Right lung (tissue), 10 donors: ENCODE data around the gene ASPSCR1. TPM values are rescaled to one million over a fixed set of nuclear protein-coding genes. Genes with fewer than 3 reads are reported as not detected.

Experiments
- DNase-seq, 2 donors: peaks; one replicate each; pipeline ENCODE4 v3.0.0-alpha.2; 2013
- long read RNA-seq, 8 donors: transcript quantifications; one replicate each; lab custom pipeline, GENCODE V29; 2026
- polyA plus RNA-seq, 5 donors: library from polyadenylated mRNA; unstranded; fragments of 120-200 nt; gene quantifications; one replicate each; pipeline versions ENCODE4 v1.2.1 to v1.2.3, GENCODE V29; 2013; ENCODE audit warnings: inconsistent platforms in 1 of 5, low replicate concordance in 1 of 5; ENCODE audit not compliant: insufficient read length in 5 of 5, insufficient read depth in 1 of 5

ASPSCR1 gene
- polyA plus RNA-seq: 10 to 100 TPM; 32.9 to 68.3 (median 44.6) TPM
- long read RNA-seq, donor 1, full-length matches to known transcripts: 19 of 143 reads
- long read RNA-seq, donor 1, partial matches to known transcripts: 82 of 143 reads
- long read RNA-seq, donor 1, other reads (novel, unspliced or antisense): 42 of 143 reads
- long read RNA-seq, donor 2, transcript ASPSCR1-217 (2 exons, 3,976 nt): major isoform, 7 of 105 reads
- long read RNA-seq, donor 2, partial matches to known transcripts: 84 of 105 reads
- long read RNA-seq, donor 2, other reads (novel, unspliced or antisense): 10 of 105 reads
- long read RNA-seq, donor 3, transcript ASPSCR1-217 (2 exons, 3,976 nt): major isoform, 9 of 58 reads
- long read RNA-seq, donor 3, partial matches to known transcripts: 35 of 58 reads
- long read RNA-seq, donor 3, other reads (novel, unspliced or antisense): 10 of 58 reads
- long read RNA-seq, donor 4, full-length matches to known transcripts: 15 of 37 reads
- long read RNA-seq, donor 4, partial matches to known transcripts: 15 of 37 reads
- long read RNA-seq, donor 4, other reads (novel, unspliced or antisense): 7 of 37 reads
- long read RNA-seq, donor 5, transcript ASPSCR1-217 (2 exons, 3,976 nt): major isoform, 5 of 57 reads
- long read RNA-seq, donor 5, partial matches to known transcripts: 31 of 57 reads
- long read RNA-seq, donor 5, other reads (novel, unspliced or antisense): 17 of 57 reads
- long read RNA-seq, donor 6, transcript ASPSCR1-202 (16 exons, 1,843 nt): major isoform, 5 of 153 reads
- long read RNA-seq, donor 6, transcript ASPSCR1-217 (2 exons, 3,976 nt): major isoform, 5 of 153 reads
- long read RNA-seq, donor 6, partial matches to known transcripts: 87 of 153 reads
- long read RNA-seq, donor 6, other reads (novel, unspliced or antisense): 55 of 153 reads
- long read RNA-seq, donor 7, full-length matches to known transcripts: 18 of 30 reads
- long read RNA-seq, donor 7, partial matches to known transcripts: 7 of 30 reads
- long read RNA-seq, donor 7, other reads (novel, unspliced or antisense): 5 of 30 reads
- long read RNA-seq, donor 8, transcript ASPSCR1-217 (2 exons, 3,976 nt): major isoform, 5 of 19 reads
- long read RNA-seq, donor 8, partial matches to known transcripts: 6 of 19 reads
- long read RNA-seq, donor 8, other reads (novel, unspliced or antisense): 6 of 19 reads

GRCh38 chr17:81977211-81977808 lies at the start of gene ASPSCR1:
TSS of gene ASPSCR1 (plus strand) at chr17:81977629. CDS start at chr17:81977647, 18 bp downstream.
- peak; percentile 93 for DNase-seq

- DNase-seq: peak; percentile 96 to 97
These were observed 49.5 kb upstream of the ASPSCR1 start, which contains the start of gene MAFG for GRCh38 chr17:81927653-81928543. TSS of gene MAFG (minus strand) at chr17:81927735. CDS start at chr17:81923185, 4,550 bp downstream.

- DNase-seq: no peak
These were observed 48.7 kb upstream of the ASPSCR1 start for GRCh38 chr17:81928544-81929252.

- no peak for DNase-seq
These were observed 47.9 kb upstream of the ASPSCR1 start for GRCh38 chr17:81929253-81930141.

- DNase-seq: no peak
These were observed 47.0 kb upstream of the ASPSCR1 start for GRCh38 chr17:81930142-81931125.

- DNase-seq: no peak
These were observed 46.3 kb upstream of the ASPSCR1 start for GRCh38 chr17:81931189-81931556.

- no peak for DNase-seq
These were observed 45.7 kb upstream of the ASPSCR1 start for GRCh38 chr17:81931557-81932332.

GRCh38 chr17:81932333-81932983 lies 45.0 kb upstream of the ASPSCR1 start:
- DNase-seq: no peak

- DNase-seq: no peak
These were observed 44.2 kb upstream of the ASPSCR1 start for GRCh38 chr17:81933178-81933699.

- no peak for DNase-seq
These were observed 43.2 kb upstream of the ASPSCR1 start for GRCh38 chr17:81934098-81934757.

GRCh38 chr17:81934850-81935708 lies 42.4 kb upstream of the ASPSCR1 start:
- no peak for DNase-seq

- no peak for DNase-seq
These were observed 41.7 kb upstream of the ASPSCR1 start for GRCh38 chr17:81935709-81936084.

GRCh38 chr17:81939218-81939617 lies 38.2 kb upstream of the ASPSCR1 start:
- DNase-seq: no peak

- DNase-seq: no peak
These were observed 37.5 kb upstream of the ASPSCR1 start for GRCh38 chr17:81939881-81940385.
